Germinal center (tissue), 1 donor: ENCODE data around the gene ARHGAP20.
"Not testable (repeated sequence)": the region's sequence is repeated elsewhere in the genome, so short reads cannot be mapped to it uniquely, and the experiment has no call there.

Experiments used
- DNase-seq: peaks from one replicate; pipeline ENCODE4 v3.0.0; 2012; ENCODE audit warnings: mixed read lengths, low spot score

ARHGAP20 gene

GRCh38 chr11:110715541-110715940, 3.3 kb upstream of the ARHGAP20 start:
- DNase-seq, result no peak

- no peak for DNase-seq
Observed at GRCh38 chr11:110713449-110713776, 1.2 kb upstream of the ARHGAP20 start.

- no peak for DNase-seq
Observed at GRCh38 chr11:110712659-110713448, 617 bp upstream of the ARHGAP20 start.

- DNase-seq, result no peak
Observed at GRCh38 chr11:110711448-110711775, 825 bp downstream of the ARHGAP20 start.

- peak; percentile 10 for DNase-seq
Observed at GRCh38 chr11:110710628-110711381, 1.4 kb downstream of the ARHGAP20 start.

- DNase-seq, result no peak
Observed at GRCh38 chr11:110704210-110704864, 7.9 kb downstream of the ARHGAP20 start.

GRCh38 chr11:110691926-110692325, 20.3 kb downstream of the ARHGAP20 start:
- DNase-seq, result no peak

GRCh38 chr11:110689306-110689705, 22.9 kb downstream of the ARHGAP20 start:
- no peak for DNase-seq

- DNase-seq, result no peak
Observed at GRCh38 chr11:110679323-110679975, 32.8 kb downstream of the ARHGAP20 start.

GRCh38 chr11:110675548-110675947, 36.7 kb downstream of the ARHGAP20 start:
- no peak for DNase-seq

GRCh38 chr11:110665689-110666465, 46.4 kb downstream of the ARHGAP20 start:
- no peak for DNase-seq

- no peak for DNase-seq
Observed at GRCh38 chr11:110655967-110656366, 56.3 kb downstream of the ARHGAP20 start.

GRCh38 chr11:110654456-110654855, 57.8 kb downstream of the ARHGAP20 start:
- DNase-seq, result no peak

GRCh38 chr11:110645253-110645652, 67.0 kb downstream of the ARHGAP20 start:
- DNase-seq, result no peak

- no peak for DNase-seq
Observed at GRCh38 chr11:110634370-110634769, 77.9 kb downstream of the ARHGAP20 start.

- DNase-seq, result no peak
Observed at GRCh38 chr11:110631551-110631950, 80.7 kb downstream of the ARHGAP20 start.

GRCh38 chr11:110629594-110629993, 82.6 kb downstream of the ARHGAP20 start:
- no peak for DNase-seq

GRCh38 chr11:110621826-110622225, 90.4 kb downstream of the ARHGAP20 start:
- no peak for DNase-seq

- DNase-seq, result not testable (repeated sequence)
Observed at GRCh38 chr11:110619366-110619765, 92.9 kb downstream of the ARHGAP20 start.

- DNase-seq, result no peak
Observed at GRCh38 chr11:110614031-110614430, 98.2 kb downstream of the ARHGAP20 start.

GRCh38 chr11:110613197-110613918, 98.9 kb downstream of the ARHGAP20 start:
- DNase-seq, result no peak
